Liver (tissue), 3 donors: ENCODE data around the gene MYL6.

Experiments used
- CTCF ChIP-seq: fragments of 150-350 bp; IDR thresholded peaks from 2 replicates; pipeline ENCODE4 v1.5.1; 2017; ENCODE audit warnings: improper control_type of control experiment, low read depth, low read length; ENCODE audit not compliant: missing input control
- GABPA ChIP-seq, 2 donors: IDR thresholded peaks in 1 of 2; conservative IDR thresholded peaks in 1 of 2; 2 replicates each; pipeline ENCODE4 v1.6.1; 2016; ENCODE audit warnings: antibody characterized with exemption in 2 of 2, mild to moderate bottlenecking in 1 of 2, moderate library complexity in 1 of 2
- ZBTB33 ChIP-seq: IDR thresholded peaks from 2 replicates; pipeline ENCODE4 v1.6.1; 2016; ENCODE audit warnings: antibody characterized with exemption
- donor health status: healthy.
- donor health status: healthy.

- peak; percentile 47 for TF ChIP-seq CTCF
- TF ChIP-seq GABPA (IDR thresholded peaks at IDR 0.05 in 1 of 2, conservative IDR thresholded peaks at IDR 0.05 in 1 of 2) = no peak
- no peak for TF ChIP-seq ZBTB33
Measured at GRCh38 chr12:56151672-56152131, 6.5 kb upstream of the MYL6 start.
